Spleen (tissue), 11 donors: ENCODE results near the gene PCCA. TPM values are rescaled to one million over a fixed set of nuclear protein-coding genes. Genes with fewer than 3 reads are reported as not detected.

Experiments used
- DNase-seq: peaks from one replicate; pipeline ENCODE4 v3.0.0-alpha.2; 2020
- H3K27ac ChIP-seq, 8 donors: fragments of 200-600 bp; sonication (generic) in 7 of 8; 1 replicate in 4 of 8; 2 replicates in 4 of 8; pipeline versions ENCODE4 v1.5.0 to v1.8.0; 2016 to 2021; ENCODE audit warnings: inconsistent platforms in 4 of 8, mild to moderate bottlenecking in 4 of 8, moderate library complexity in 1 of 8
- H3K27me3 ChIP-seq, 7 donors: fragments of 200-600 bp; sonication (generic) in 6 of 7; replicated peaks in 1 of 7; 1 replicate in 4 of 7; 2 replicates in 3 of 7; pipeline versions ENCODE4 v1.5.0 to v1.8.0; 2016 to 2021; ENCODE audit warnings: inconsistent platforms in 3 of 7, mild to moderate bottlenecking in 1 of 7
- H3K36me3 ChIP-seq, 6 donors: fragments of 200-600 bp; sonication (generic) in 5 of 6; 1 replicate in 4 of 6; 2 replicates in 2 of 6; pipeline versions ENCODE4 v1.5.0 to v1.8.0; 2016 to 2021; ENCODE audit warnings: inconsistent platforms in 2 of 6
- H3K4me1 ChIP-seq, 6 donors: fragments of 200-600 bp; sonication (generic) in 5 of 6; 1 replicate in 3 of 6; 2 replicates in 3 of 6; pipeline versions ENCODE4 v1.5.0 to v1.8.0; 2016 to 2021; ENCODE audit warnings: inconsistent platforms in 3 of 6
- H3K4me3 ChIP-seq, 8 donors: fragments of 200-600 bp; sonication (generic) in 7 of 8; 1 replicate in 4 of 8; 2 replicates in 4 of 8; pipeline versions ENCODE4 v1.5.0 to v1.8.0; 2016 to 2021; ENCODE audit warnings: inconsistent platforms in 4 of 8, mild to moderate bottlenecking in 4 of 8, moderate library complexity in 2 of 8
- H3K9me3 ChIP-seq, 8 donors: fragments of 200-600 bp; sonication (generic) in 7 of 8; 1 replicate in 4 of 8; 2 replicates in 4 of 8; pipeline versions ENCODE4 v1.5.0 to v1.8.0; 2016 to 2021; ENCODE audit warnings: inconsistent platforms in 4 of 8
- CTCF ChIP-seq, 11 experiments: fragments of 200-600 bp in 7 of 11; fragments of 450-650 bp in 4 of 11; sonication (generic) in 4 of 11; IDR thresholded peaks in 8 of 11; conservative IDR thresholded peaks in 3 of 11; 1 replicate in 7 of 11; 2 replicates in 4 of 11; pipeline versions ENCODE4 v1.4.0 to v1.8.0; 2016 to 2021; ENCODE audit warnings: antibody characterized with exemption in 11 of 11, inconsistent platforms in 4 of 11, mild to moderate bottlenecking in 1 of 11
- POLR2A ChIP-seq, 3 donors: fragments of 450-650 bp; IDR thresholded peaks; one replicate each; pipeline ENCODE4 v1.5.1; 2017; ENCODE audit warnings: antibody characterized with exemption in 3 of 3, mild to moderate bottlenecking in 1 of 3
- POLR2AphosphoS5 ChIP-seq, 3 donors: sonication (generic); formaldehyde crosslinking; IDR thresholded peaks; one replicate each; pipeline ENCODE4 v1.5.1; 2017; ENCODE audit warnings: antibody characterized with exemption in 3 of 3
- WGBS, 5 donors: extraction: QIAGEN DNeasy Blood & Tissue Kit in 3 of 5; methylation state at CpG; one replicate each; pipeline versions ENCODE4 v1.1.5 to v1.1.7; 2013 to 2018; 5-methylcytosine and 5-hydroxymethylcytosine counted together
- intact Hi-C: fragments of 100-400 bp; cut with DNase I; formaldehyde crosslinking; loops from one replicate; pipeline ENCODE4 v1.15.0; 2023; ENCODE audit warnings: low total_unique reads
- polyA plus RNA-seq, 3 donors: library from polyadenylated mRNA; stranded (reverse); fragments of 200-250 nt; gene quantifications; one replicate each; pipeline ENCODE4 v1.2.1, GENCODE V29; 2013
- total RNA-seq, 7 donors: library from RNA; depleted of rRNA in 3 of 7; stranded (reverse); fragments of >200 nt in 3 of 7; fragmentation: NEBNext Ultra II Directional in 4 of 7; extraction: Animal tissue kit (Norgen Biotek cat#: 25700) in 4 of 7; gene quantifications; one replicate each; pipeline versions ENCODE4 v1.1.0 to v1.2.1, GENCODE V29; 2016 to 2021
- donor health status: healthy with polysubstance abuse.
- donor health status: DM: no; HTN: no; CAD: no; lungs with moderate emphysema.
- donor health status: DM: no; HTN: no; CAD: no.
- donor health status: Bipolar disorder and iron deficiency.
- donor health status: healthy.
- donor health status: DM: no; HTN: no; CAD: no.
- donor health status: DM: yes; HTN: yes; CAD: no.

Gene PCCA
- total and polyA plus RNA-seq, 10 donors, result 9.3 to 54.9 (median 43.9) TPM

DNA sequence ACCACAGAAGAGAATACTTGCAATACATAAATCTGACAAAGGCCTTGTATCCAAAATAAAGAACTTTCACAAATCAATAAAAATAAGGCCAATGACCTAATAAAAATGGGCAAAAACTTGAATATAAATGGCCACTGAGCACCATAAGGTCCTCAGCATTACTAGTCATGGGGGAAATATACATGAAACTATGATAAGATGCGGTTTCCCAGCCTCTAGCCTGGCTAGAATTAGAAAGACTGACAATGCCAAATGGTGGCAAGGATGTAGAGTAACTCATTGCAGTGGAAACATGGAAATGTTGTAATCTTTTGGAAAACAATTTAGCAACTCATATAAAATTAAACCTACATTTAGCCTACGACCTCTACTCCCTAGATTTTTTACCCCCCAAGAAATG lies 272.6 kb downstream of the PCCA start:
- TF ChIP-seq CTCF (IDR thresholded peaks at IDR 0.05 in 8 of 11, conservative IDR thresholded peaks at IDR 0.05 in 3 of 11), result no peak
- TF ChIP-seq POLR2A (IDR thresholded peaks at IDR 0.05), result no peak
- no peak for TF ChIP-seq POLR2AphosphoS5 (IDR thresholded peaks at IDR 0.05)
- Histone ChIP-seq H3K4me1 (no peaks in the 10 kb centered on the region), H3K27me3 (no peaks in the 10 kb centered on the region), H3K27ac (no peak overlapping the region), H3K36me3 (no peaks in the 10 kb centered on the region), H3K4me3 (no peak overlapping the region), H3K9me3 (no peaks in the 10 kb centered on the region)
- intact Hi-C loops, result no loop called here
- DNase-seq, result no peak
- 83 to 95% (median 84%) methylated on average over 2 of the region's 2 CpGs for WGBS, 5 donors

DNA sequence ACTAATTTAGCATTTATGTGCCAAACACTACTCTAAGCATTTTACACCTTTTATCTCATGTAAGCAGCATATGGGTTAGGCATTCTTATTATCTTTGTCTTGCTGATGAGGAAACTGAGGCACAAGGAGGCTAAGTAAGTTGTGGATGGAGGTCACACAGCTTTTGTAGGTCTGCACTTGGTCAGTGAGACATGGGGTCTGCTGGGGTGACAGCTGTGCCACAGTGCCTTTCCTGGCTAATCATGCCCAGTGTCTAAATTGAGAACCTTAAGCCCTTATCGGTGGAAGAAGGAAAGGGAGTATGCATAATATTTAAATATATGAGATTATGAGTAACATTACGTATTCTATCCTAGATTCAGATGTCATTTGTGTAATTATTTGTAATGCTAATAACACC lies 273.5 kb downstream of the PCCA start:
- WGBS, 5 donors, result 92 to 96% (median 94%) methylated on average over 2 of the region's 2 CpGs
- intact Hi-C loops, result no loop called here
- no peaks in the 10 kb centered on the region for H3K36me3 ChIP-seq

DNA sequence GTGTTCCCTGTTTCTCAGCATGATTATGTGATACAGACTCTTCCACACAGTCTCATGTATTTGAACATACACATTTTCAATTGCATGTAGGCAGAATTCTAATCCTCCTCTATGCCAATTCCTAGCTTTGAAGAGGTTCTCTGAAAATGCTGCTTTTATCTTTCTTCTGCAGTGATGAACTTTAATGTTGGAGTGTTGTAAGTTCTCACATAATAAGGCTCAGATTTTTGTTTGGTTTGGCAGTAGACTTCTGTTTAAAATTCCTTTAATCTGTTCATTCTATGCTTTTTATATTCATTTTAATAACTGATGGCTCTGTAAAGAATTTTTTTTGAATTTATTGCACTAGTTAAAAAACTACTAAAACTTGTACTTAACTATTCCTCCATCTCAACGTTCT lies 273.9 kb downstream of the PCCA start:
- Histone ChIP-seq H3K4me3 (no peak overlapping the region), H3K36me3 (no peaks in the 10 kb centered on the region), H3K9me3 (no peaks in the 10 kb centered on the region), H3K27me3 (no peaks in the 10 kb centered on the region), H3K27ac (no peak overlapping the region), H3K4me1 (no peaks in the 10 kb centered on the region)
- WGBS, 5 donors, result 63 to 83% (median 71%) methylated on average over 1 of the region's 1 CpG
- intact Hi-C loops, result no loop called here
- no peak for DNase-seq
- TF ChIP-seq CTCF (IDR thresholded peaks at IDR 0.05 in 8 of 11, conservative IDR thresholded peaks at IDR 0.05 in 3 of 11) (no peak), POLR2AphosphoS5 (IDR thresholded peaks at IDR 0.05) (no peak), POLR2A (IDR thresholded peaks at IDR 0.05) (no peak)

More for the DNA sequence above, 273.5 kb downstream of the PCCA start:
- no peak overlapping the region for H3K27ac ChIP-seq
- H3K4me3 ChIP-seq, result no peak overlapping the region
- no peak for DNase-seq
- H3K27me3 ChIP-seq, result no peaks in the 10 kb centered on the region
- no peaks in the 10 kb centered on the region for H3K9me3 ChIP-seq
- TF ChIP-seq CTCF (IDR thresholded peaks at IDR 0.05 in 8 of 11, conservative IDR thresholded peaks at IDR 0.05 in 3 of 11), result no peak
- no peak for TF ChIP-seq POLR2A (IDR thresholded peaks at IDR 0.05)
- H3K4me1 ChIP-seq, result no peaks in the 10 kb centered on the region

- H3K27me3 ChIP-seq, result no peaks in the 10 kb centered on the region
- no peaks in the 10 kb centered on the region for H3K36me3 ChIP-seq
- TF ChIP-seq POLR2A (IDR thresholded peaks at IDR 0.05) (no peak), POLR2AphosphoS5 (IDR thresholded peaks at IDR 0.05) (no peak), CTCF (IDR thresholded peaks at IDR 0.05 in 8 of 11, conservative IDR thresholded peaks at IDR 0.05 in 3 of 11) (no peak)
- DNase-seq, result no peak
- no peak overlapping the region for H3K4me3 ChIP-seq
- 69 to 78% (median 73%) methylated on average over 3 of the region's 3 CpGs for WGBS, 5 donors
- H3K9me3 ChIP-seq, result no peaks in the 10 kb centered on the region
- H3K27ac ChIP-seq, result no peak overlapping the region
- no peaks in the 10 kb centered on the region for H3K4me1 ChIP-seq
- intact Hi-C loops, result no loop called here
Observed at GRCh38 chr13:100363285-100363711, 274.4 kb downstream of the PCCA start.
